ENCODE measurements around the gene HOXD12.

Gene HOXD12

GRCh38 chr2:176081376-176081836 lies 18.2 kb upstream of the HOXD12 start:
- no peak for DNase-seq (ENCODE audit: low read depth in 2 of 2)

- DNase-seq (ENCODE audit: low read depth in 2 of 2): no peak
Observed at GRCh38 chr2:176081837-176082524, 17.6 kb upstream of the HOXD12 start.

GRCh38 chr2:176082525-176082823 lies 17.1 kb upstream of the HOXD12 start:
- DNase-seq (ENCODE audit: low read depth in 2 of 2): no peak

GRCh38 chr2:176082824-176083751 lies 16.5 kb upstream of the HOXD12 start:
- no peak for DNase-seq (ENCODE audit: low read depth in 2 of 2)

GRCh38 chr2:176083796-176084261 lies 15.8 kb upstream of the HOXD12 start, which contains the start of gene EVX2:
TSS of gene EVX2 (minus strand) at chr2:176083962. CDS start at chr2:176083776, 186 bp downstream.
- DNase-seq (ENCODE audit: low read depth in 2 of 2): no peak

GRCh38 chr2:176084611-176085119 lies 14.9 kb upstream of the HOXD12 start:
- DNase-seq (ENCODE audit: low read depth in 2 of 2): no peak

GRCh38 chr2:176085120-176085788 lies 14.3 kb upstream of the HOXD12 start:
- no peak for DNase-seq (ENCODE audit: low read depth in 2 of 2)

GRCh38 chr2:176085861-176086771 lies 13.5 kb upstream of the HOXD12 start:
- no peak for DNase-seq (ENCODE audit: low read depth in 2 of 2)

- no peak for DNase-seq (ENCODE audit: low read depth in 2 of 2)
Observed at GRCh38 chr2:176087330-176088047, 12.1 kb upstream of the HOXD12 start.

- DNase-seq (ENCODE audit: low read depth in 2 of 2): no peak
Observed at GRCh38 chr2:176088048-176088936, 11.3 kb upstream of the HOXD12 start.

- DNase-seq (ENCODE audit: low read depth in 2 of 2): no peak
Observed at GRCh38 chr2:176088937-176089842, 10.4 kb upstream of the HOXD12 start.

- DNase-seq (ENCODE audit: low read depth in 2 of 2): no peak
Observed at GRCh38 chr2:176089843-176090395, 9.7 kb upstream of the HOXD12 start.

- DNase-seq (ENCODE audit: low read depth in 2 of 2): no peak
Observed at GRCh38 chr2:176090862-176091261, 8.7 kb upstream of the HOXD12 start.

- no peak for DNase-seq (ENCODE audit: low read depth in 2 of 2)
Observed at GRCh38 chr2:176091329-176092258, 8.0 kb upstream of the HOXD12 start.

GRCh38 chr2:176092270-176093144 lies 7.1 kb upstream of the HOXD12 start, which contains the start of gene HOXD13:
TSS of gene HOXD13 (plus strand) at chr2:176092721. CDS start at chr2:176092891, 170 bp downstream.
- no peak for DNase-seq (ENCODE audit: low read depth in 2 of 2)
